Activated T-helper 17 cell treated with anti-CD3 and anti-CD28 coated beads, Interleukin-2, amount 50 U/mL, for 72 hours (primary cell): ENCODE results near the gene SENP3. TPM values are rescaled to one million over a fixed set of nuclear protein-coding genes. Genes with fewer than 3 reads are reported as not detected.
"Not testable (repeated sequence)": the region's sequence is repeated elsewhere in the genome, so short reads cannot be mapped to it uniquely, and the experiment has no call there.

Experiments used
- ATAC-seq: fragments of 150-1000 bp; cut with Tn5 transposase; replicated peaks from 2 replicates; pipeline ENCODE4 v1.10.0; 2021; ENCODE audit warnings: mild to moderate bottlenecking, moderate library complexity
- H3K27ac Mint-ChIP-seq: one replicate; pipeline ENCODE4 v1.8.0; 2022; ENCODE audit warnings: mixed read lengths
- H3K27me3 Mint-ChIP-seq: one replicate; pipeline ENCODE4 v1.8.0; 2022; ENCODE audit warnings: mixed read lengths
- H3K36me3 Mint-ChIP-seq: one replicate; pipeline ENCODE4 v1.8.0; 2022; ENCODE audit warnings: low read depth, mild to moderate bottlenecking, mixed read lengths
- H3K4me1 Mint-ChIP-seq: one replicate; pipeline ENCODE4 v1.8.0; 2022; ENCODE audit warnings: mixed read lengths
- H3K4me3 Mint-ChIP-seq: one replicate; pipeline ENCODE4 v1.8.0; 2022; ENCODE audit warnings: mild to moderate bottlenecking, mixed read lengths
- H3K9me3 Mint-ChIP-seq: one replicate; pipeline ENCODE4 v1.8.0; 2022; ENCODE audit warnings: mixed read lengths
- total RNA-seq, 2 donors: library from RNA; stranded (reverse); gene quantifications; one replicate each; pipeline ENCODE4 v1.2.3, GENCODE V29; 2022

Gene SENP3
- total RNA-seq, 2 donors from 2014 or later: 28.9 to 59.3 TPM

GRCh38 chr17:7590743-7591142 lies 29.0 kb downstream of the SENP3 start:
- Mint-ChIP-seq H3K4me3 (no peak overlapping the region), H3K9me3 (no peaks in the 10 kb centered on the region), H3K4me1 (peaks cover 1% of the 10 kb centered on the region), H3K27ac (peak overlapping the region; percentile 78), H3K36me3 (peaks cover 72% of the 10 kb centered on the region), H3K27me3 (no peaks in the 10 kb centered on the region)
- no peak for ATAC-seq

- peak overlapping the region; percentile 58 for H3K27ac Mint-ChIP-seq
- no peak overlapping the region for H3K4me3 Mint-ChIP-seq
- no peaks in the 10 kb centered on the region for H3K4me1 Mint-ChIP-seq
- H3K9me3 Mint-ChIP-seq: no peaks in the 10 kb centered on the region
- H3K27me3 Mint-ChIP-seq: no peaks in the 10 kb centered on the region
- peaks cover 79% of the 10 kb centered on the region for H3K36me3 Mint-ChIP-seq
- no peak for ATAC-seq
Observed at GRCh38 chr17:7591596-7591995, 29.9 kb downstream of the SENP3 start.

DNA sequence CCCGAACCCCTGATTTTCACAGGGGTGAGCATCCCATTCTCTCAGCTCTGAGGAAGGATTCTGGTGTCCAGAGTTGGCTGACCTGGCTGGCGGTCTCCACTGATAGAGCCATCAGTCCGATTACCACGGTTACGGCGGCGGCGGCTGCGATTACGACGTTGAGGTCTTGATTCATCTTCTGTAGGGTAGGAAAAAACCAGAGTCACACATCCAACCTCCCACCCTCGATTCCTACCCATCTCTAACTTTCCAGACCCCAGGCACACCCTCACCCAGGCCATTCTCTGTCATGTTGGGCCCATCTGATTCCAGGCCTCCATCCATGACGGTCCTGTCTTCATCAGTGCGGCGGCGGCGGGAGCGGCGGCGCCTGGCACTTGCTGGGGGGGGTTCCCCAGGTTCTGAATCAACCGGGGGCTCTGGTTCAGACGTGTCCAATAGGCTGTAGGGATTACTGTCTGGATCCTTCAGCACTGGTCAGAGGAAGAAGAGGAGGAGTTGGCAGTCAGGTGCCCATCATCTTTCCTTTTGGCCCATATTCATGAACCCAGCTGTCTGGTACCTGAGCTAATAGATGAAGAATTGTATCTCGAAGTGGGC lies 30.8 kb downstream of the SENP3 start:
- H3K9me3 Mint-ChIP-seq: no peaks in the 10 kb centered on the region
- H3K4me1 Mint-ChIP-seq: no peaks in the 10 kb centered on the region
- no peak for ATAC-seq
- H3K27ac Mint-ChIP-seq: no peak overlapping the region
- no peaks in the 10 kb centered on the region for H3K27me3 Mint-ChIP-seq
- peaks cover 80% of the 10 kb centered on the region for H3K36me3 Mint-ChIP-seq
- H3K4me3 Mint-ChIP-seq: no peak overlapping the region

DNA sequence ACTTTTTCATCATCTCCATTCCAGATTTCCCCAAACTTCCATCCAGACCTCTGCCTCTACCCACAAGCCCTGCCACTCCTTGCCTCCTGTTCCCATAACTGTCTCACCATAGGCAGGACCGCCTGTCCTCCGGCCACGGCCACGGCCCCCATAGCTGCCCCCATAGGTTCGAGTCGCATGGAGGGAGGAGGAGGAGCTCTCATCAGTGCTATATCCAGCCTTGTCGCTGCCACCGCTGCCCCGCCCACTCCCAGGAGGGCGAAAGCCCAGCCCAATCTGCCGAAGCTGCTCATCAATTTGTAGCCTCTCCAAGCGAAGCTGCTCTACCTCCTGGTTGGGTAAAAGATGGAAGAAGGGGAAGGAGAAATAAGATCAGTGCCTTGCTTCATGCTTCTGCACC lies 31.6 kb downstream of the SENP3 start:
- Mint-ChIP-seq H3K27ac (no peak overlapping the region), H3K27me3 (no peaks in the 10 kb centered on the region), H3K4me1 (no peaks in the 10 kb centered on the region), H3K4me3 (no peak overlapping the region), H3K9me3 (no peaks in the 10 kb centered on the region), H3K36me3 (peaks cover 78% of the 10 kb centered on the region)
- ATAC-seq: no peak

- not testable (repeated sequence) for H3K4me3 Mint-ChIP-seq, H3K4me1 Mint-ChIP-seq, H3K27ac Mint-ChIP-seq, ATAC-seq, H3K27me3 Mint-ChIP-seq, H3K9me3 Mint-ChIP-seq
- H3K36me3 Mint-ChIP-seq: peaks cover 96% of the 10 kb centered on the region
Observed at GRCh38 chr17:7597561-7597960, 35.8 kb downstream of the SENP3 start.

DNA sequence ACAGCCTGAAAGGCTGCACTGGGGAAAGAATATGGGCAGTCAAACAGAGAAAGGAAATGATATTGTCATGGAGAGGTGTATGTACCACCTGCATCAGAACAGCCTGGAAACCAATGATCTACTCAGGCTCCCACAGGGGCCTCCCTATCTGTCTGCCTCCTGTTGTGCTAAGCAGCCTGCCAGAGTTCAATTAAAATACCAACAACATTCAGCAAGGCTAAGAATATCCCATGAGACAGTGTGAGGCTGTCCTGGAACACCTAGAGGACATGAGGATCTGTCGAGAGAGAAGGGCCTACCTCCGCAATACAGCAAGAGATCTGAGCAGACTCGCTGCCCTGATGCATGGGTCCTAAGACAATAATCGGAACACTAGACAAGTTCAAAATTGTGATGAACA lies 44.6 kb downstream of the SENP3 start:
- Mint-ChIP-seq H3K9me3 (no peaks in the 10 kb centered on the region), H3K27ac (peak overlapping the region; percentile 15), H3K4me1 (peaks cover 4% of the 10 kb centered on the region), H3K27me3 (no peaks in the 10 kb centered on the region), H3K36me3 (peaks cover 72% of the 10 kb centered on the region), H3K4me3 (no peak overlapping the region)
- ATAC-seq: no peak

GRCh38 chr17:7610641-7611040 lies 48.9 kb downstream of the SENP3 start:
- Mint-ChIP-seq H3K27ac (no peak overlapping the region), H3K36me3 (peaks cover 49% of the 10 kb centered on the region), H3K4me1 (peaks cover 27% of the 10 kb centered on the region), H3K9me3 (no peaks in the 10 kb centered on the region), H3K4me3 (no peak overlapping the region), H3K27me3 (no peaks in the 10 kb centered on the region)
- ATAC-seq: no peak

DNA sequence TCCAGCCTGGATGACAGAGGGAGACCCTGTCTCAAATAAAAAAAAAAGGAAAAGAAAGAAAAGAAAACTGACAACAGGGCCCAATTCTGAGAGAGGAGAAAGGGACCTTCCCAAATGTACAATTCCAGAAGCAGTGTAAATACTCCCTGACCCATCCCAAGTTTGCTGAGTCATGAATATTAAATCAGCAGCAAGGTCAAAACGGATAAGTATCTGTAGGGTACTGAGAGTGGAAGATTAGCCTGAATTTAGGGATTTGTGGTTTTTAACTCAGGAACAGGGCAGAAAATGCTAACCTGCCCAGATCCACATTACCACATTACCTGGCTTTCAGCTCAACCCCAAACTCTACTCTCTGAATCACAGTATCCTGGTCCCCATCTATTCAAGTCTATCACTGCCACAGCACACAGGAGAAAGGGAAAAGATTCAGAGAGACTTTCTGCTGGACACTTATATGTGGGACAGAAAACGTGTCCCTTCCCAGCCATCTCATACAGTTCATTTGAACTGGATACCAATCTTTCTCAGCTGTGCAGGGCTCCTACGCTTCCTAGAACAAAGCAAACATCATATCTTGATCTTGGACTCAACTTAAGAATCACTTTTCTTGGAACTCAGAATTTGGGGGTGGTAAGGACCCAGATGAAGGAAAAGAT lies 50.0 kb downstream of the SENP3 start:
- no peak overlapping the region for H3K27ac Mint-ChIP-seq
- H3K27me3 Mint-ChIP-seq: no peaks in the 10 kb centered on the region
- H3K36me3 Mint-ChIP-seq: peaks cover 40% of the 10 kb centered on the region
- H3K4me3 Mint-ChIP-seq: peak overlapping the region; percentile 86
- H3K9me3 Mint-ChIP-seq: no peaks in the 10 kb centered on the region
- ATAC-seq: no peak
- peaks cover 27% of the 10 kb centered on the region for H3K4me1 Mint-ChIP-seq

DNA sequence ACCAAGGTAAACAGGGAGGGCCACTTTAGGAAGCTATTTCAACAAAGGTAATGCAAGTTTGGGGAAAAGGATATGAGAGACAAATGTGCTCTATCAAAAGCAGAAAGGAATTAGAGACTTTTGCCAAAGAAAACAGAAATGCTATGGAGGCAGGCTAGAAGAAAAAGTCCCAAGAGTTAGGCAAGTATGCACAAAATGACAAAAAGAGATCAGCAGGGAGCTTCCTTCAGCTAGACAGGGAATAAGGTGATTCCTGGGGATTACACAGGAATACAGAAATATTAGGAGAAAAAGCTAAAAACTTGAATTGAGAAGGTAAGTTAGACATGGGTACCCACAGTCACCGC lies 50.5 kb downstream of the SENP3 start:
- H3K27ac Mint-ChIP-seq: peak overlapping the region; percentile 86
- no peak for ATAC-seq
- H3K4me1 Mint-ChIP-seq: peaks cover 27% of the 10 kb centered on the region
- H3K9me3 Mint-ChIP-seq: no peaks in the 10 kb centered on the region
- no peaks in the 10 kb centered on the region for H3K27me3 Mint-ChIP-seq
- H3K4me3 Mint-ChIP-seq: peak overlapping the region; percentile 86
- peaks cover 40% of the 10 kb centered on the region for H3K36me3 Mint-ChIP-seq

DNA sequence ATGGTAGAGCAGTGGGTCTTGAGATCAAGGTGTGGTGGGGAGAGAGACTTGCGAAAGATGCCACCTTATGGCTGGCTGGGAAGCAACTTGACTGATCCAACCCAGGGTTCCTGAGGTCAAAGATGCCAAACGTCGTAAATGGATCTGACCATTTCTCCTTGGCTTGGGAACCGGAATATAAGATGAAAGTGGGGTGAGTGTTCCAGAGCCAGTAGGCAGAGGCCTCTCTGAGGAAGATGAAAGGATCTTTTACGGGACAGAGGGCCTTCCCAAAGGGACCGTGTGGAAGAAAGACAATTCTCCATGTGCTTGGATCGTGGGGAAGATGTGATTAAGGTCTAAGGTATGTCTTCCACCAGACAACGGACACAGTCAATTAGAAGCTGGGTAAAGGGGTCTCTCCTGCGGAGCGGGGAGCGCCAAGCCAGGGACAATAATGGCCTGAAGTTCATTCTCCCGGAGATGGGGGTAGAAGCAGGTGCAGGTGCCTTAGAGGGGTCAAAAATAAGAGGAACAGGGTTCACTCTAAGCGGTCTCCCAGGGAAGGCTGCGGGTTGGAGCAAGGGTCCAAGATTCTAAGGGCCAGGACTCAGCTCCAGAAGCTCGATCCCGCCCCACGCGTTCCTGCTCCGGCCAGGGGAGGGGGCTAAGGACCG lies 52.2 kb downstream of the SENP3 start:
- Mint-ChIP-seq H3K4me1 (peaks cover 27% of the 10 kb centered on the region), H3K27me3 (no peaks in the 10 kb centered on the region), H3K36me3 (peaks cover 34% of the 10 kb centered on the region), H3K27ac (peak overlapping the region; percentile 86), H3K4me3 (peak overlapping the region; percentile 86), H3K9me3 (no peaks in the 10 kb centered on the region)
- no peak for ATAC-seq

DNA sequence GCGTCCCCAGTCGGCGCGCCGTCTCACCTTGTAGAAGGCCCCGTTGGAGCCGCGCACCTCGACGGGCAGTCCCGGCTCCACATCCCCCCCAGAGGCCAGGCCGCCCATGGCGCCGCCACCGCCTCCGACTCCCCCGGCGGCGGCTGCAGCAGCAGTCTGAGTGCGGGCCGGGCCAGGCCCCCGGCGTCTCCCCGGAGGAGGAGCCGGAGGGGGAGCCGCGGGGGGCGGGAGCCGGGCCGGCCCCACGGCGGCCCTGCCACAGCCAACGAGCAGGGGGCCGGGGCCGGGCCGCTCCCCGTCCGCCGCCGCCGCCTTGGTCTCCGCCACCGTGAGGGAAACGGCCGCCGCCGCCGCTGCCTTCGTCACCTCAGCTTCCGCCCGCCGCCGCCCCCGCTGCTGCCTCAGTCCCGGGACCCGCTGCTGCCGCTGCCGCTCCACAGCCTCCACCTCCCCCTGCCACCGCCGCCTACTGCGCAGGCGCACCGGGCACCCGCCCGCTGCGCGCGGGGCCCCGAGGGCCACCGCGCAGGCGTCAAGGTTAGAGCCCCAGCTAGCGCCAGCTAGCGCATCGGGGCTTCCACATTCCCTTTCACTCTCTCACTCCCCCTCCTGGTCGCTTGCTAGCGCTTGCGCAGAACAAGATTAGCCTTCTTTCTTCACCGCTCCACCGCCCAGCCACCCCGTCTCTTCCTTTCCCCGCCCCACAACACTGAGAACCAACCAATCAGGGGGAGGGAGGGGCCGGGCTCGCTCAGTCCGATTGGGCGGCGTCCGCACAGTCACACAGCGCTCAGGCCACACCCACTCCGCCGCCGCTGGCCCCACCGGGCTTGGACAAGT lies 52.9 kb downstream of the SENP3 start, which contains the start of gene FXR2:
Gene FXR2 (minus strand): TSS at position 473 of the 840 bp plus-strand sequence. CDS start 365 bp downstream, at position 108.
- Mint-ChIP-seq H3K9me3 (no peaks in the 10 kb centered on the region), H3K4me3 (peak within 1 kb of the TSS; percentile 86), H3K27ac (peak within 1 kb of the TSS; percentile 86), H3K36me3 (peaks cover 29% of the 10 kb centered on the region), H3K4me1 (peaks cover 24% of the 10 kb centered on the region), H3K27me3 (no peaks in the 10 kb centered on the region)
- peak; percentile 94 for ATAC-seq

DNA sequence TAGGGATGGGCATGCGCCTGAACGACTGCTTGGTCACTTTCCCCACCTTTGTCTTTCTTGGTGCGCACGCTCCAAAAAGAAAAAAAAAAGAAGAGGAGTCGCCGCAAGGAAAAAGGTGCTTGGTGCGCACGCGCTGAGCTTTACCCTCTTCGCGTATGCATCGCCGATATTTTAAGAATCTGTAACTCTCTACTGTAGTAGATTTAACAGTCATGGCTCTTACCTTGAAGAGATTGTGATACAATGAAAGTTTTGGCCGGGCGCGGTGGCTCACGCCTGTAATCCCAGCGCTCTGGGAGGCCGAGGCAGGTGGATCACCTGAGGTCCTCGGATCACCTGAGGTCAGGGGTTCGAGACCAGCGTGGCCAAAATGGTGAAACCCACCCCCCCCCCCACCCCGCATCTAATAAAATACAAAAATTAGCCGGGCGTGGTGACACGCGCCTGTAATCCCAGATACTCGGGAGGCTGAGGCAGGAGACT lies 53.6 kb downstream of the SENP3 start:
- Mint-ChIP-seq H3K36me3 (peaks cover 28% of the 10 kb centered on the region), H3K9me3 (no peaks in the 10 kb centered on the region), H3K4me1 (peaks cover 23% of the 10 kb centered on the region), H3K27ac (peak overlapping the region; percentile 81), H3K4me3 (peak overlapping the region; percentile 69), H3K27me3 (no peaks in the 10 kb centered on the region)
- no peak for ATAC-seq

GRCh38 chr17:7618608-7619007 lies 56.9 kb downstream of the SENP3 start:
- no peaks in the 10 kb centered on the region for H3K27me3 Mint-ChIP-seq
- peaks cover 2% of the 10 kb centered on the region for H3K4me1 Mint-ChIP-seq
- no peak overlapping the region for H3K4me3 Mint-ChIP-seq
- peaks cover 6% of the 10 kb centered on the region for H3K36me3 Mint-ChIP-seq
- no peaks in the 10 kb centered on the region for H3K9me3 Mint-ChIP-seq
- ATAC-seq: no peak
- H3K27ac Mint-ChIP-seq: no peak overlapping the region

GRCh38 chr17:7620835-7621234 lies 59.1 kb downstream of the SENP3 start:
- no peaks in the 10 kb centered on the region for H3K4me1 Mint-ChIP-seq
- H3K36me3 Mint-ChIP-seq: no peaks in the 10 kb centered on the region
- no peak overlapping the region for H3K27ac Mint-ChIP-seq
- H3K9me3 Mint-ChIP-seq: no peaks in the 10 kb centered on the region
- H3K27me3 Mint-ChIP-seq: no peaks in the 10 kb centered on the region
- H3K4me3 Mint-ChIP-seq: no peak overlapping the region
- no peak for ATAC-seq
